ENCODE results near the gene PCDH9. TPM values are rescaled to one million over a fixed set of nuclear protein-coding genes. Genes with fewer than 3 reads are reported as not detected.

Gene PCDH9
- total and polyA plus RNA-seq, 2 of the 4 experiments (the other 2 are of a cell fraction): 2.2 to 10.2 TPM

GRCh38 chr13:66559093-66559492, 671.0 kb downstream of the PCDH9 start:
- Histone ChIP-seq H2BK20ac (ENCODE audit: low read depth, low read length) (no peak overlapping the region), H3K14ac (replicated peaks; ENCODE audit: low read depth, low read length) (no peak overlapping the region), H2BK15ac (ENCODE audit: low read depth, low read length) (no peak overlapping the region), H3K18ac (ENCODE audit: low read depth, low read length) (no peak overlapping the region), H3K23ac (ENCODE audit: low read depth, low read length) (no peak overlapping the region), H3K27ac (ENCODE audit: insufficient read depth, low read length) (no peak overlapping the region), H2BK120ac (ENCODE audit: low read depth, low read length) (no peak overlapping the region), H3K9me1 (ENCODE audit: insufficient read depth, low read length) (0 out of 2 replicates have a peak, but pooled peaks cover 4% of the 10 kb centered on the region), H2AK5ac (ENCODE audit: low read depth, low read length) (no peak overlapping the region), H4K91ac (ENCODE audit: insufficient read depth, low read depth, low read length) (no peak overlapping the region), H4K5ac (ENCODE audit: low read depth, low read length) (no peak overlapping the region), H2AFZ (replicated peaks; ENCODE audit: low read length, poor library complexity) (no peak overlapping the region), H2BK5ac (ENCODE audit: low read depth, low read length, poor library complexity, severe bottlenecking) (no peak overlapping the region), H4K8ac (ENCODE audit: low read depth in 2 of 2, low read length in 2 of 2) (0 out of 4 replicates have a peak overlapping the region, but pooled peaks of 1 of the 2 experiments have one; percentile 2), H3K4me2 (ENCODE audit: low read depth, low read length) (peak overlapping the region; percentile 13; the same call in 1 of the 2 replicates), H3K27me3 (ENCODE audit: control insufficient read depth, insufficient read depth, low read length) (no peaks in the 10 kb centered on the region), H3K36me3 (ENCODE audit: control insufficient read depth, insufficient read depth, low read length) (no peaks in the 10 kb centered on the region), H3K4ac (ENCODE audit: low read depth, low read length) (no peak overlapping the region), H3K9me3 (ENCODE audit: control insufficient read depth, insufficient read depth, low read length) (no peaks in the 10 kb centered on the region), H3K9ac (ENCODE audit: low read depth, low read length) (no peak overlapping the region), H3K4me3 (ENCODE audit: insufficient read depth, low read depth, low read length) (no peak overlapping the region), H3K4me1 (ENCODE audit: control insufficient read depth, insufficient read depth, low read length) (no peaks in the 10 kb centered on the region), H2AK9ac (replicated peaks; ENCODE audit: low read depth, low read length, poor library complexity) (no peak overlapping the region), H4K20me1 (ENCODE audit: insufficient read depth, low read length) (no peaks in the 10 kb centered on the region), H3K56ac (ENCODE audit: extremely low read depth, insufficient read depth, low read length) (no peak overlapping the region), H3K79me1 (ENCODE audit: low read depth in 1 of 2, low read length in 2 of 2) (no peaks in the 10 kb centered on the region)
- TF ChIP-seq FOS (IDR thresholded peaks at IDR 0.05; ENCODE audit: low read depth, low read length) (no peak), SMC3 (IDR thresholded peaks at IDR 0.05; ENCODE audit: low read depth, low read length) (no peak)
- TF ChIP-seq, protein P1, sequence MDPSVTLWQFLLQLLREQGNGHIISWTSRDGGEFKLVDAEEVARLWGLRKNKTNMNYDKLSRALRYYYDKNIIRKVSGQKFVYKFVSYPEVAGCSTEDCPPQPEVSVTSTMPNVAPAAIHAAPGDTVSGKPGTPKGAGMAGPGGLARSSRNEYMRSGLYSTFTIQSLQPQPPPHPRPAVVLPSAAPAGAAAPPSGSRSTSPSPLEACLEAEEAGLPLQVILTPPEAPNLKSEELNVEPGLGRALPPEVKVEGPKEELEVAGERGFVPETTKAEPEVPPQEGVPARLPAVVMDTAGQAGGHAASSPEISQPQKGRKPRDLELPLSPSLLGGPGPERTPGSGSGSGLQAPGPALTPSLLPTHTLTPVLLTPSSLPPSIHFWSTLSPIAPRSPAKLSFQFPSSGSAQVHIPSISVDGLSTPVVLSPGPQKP (IDR thresholded peaks at IDR 0.05; ENCODE audit: borderline replicate concordance, low read depth, low read length): no peak
- ChIA-PET CTCF (interaction anchor here (0.6 kb wide), 1 partner anchor 990 kb away, joined by 3 read pairs; no protein-coding TSS in a partner anchor), POLR2A (ENCODE audit: unreplicated experiment) (no interaction called here)
- ATAC-seq (ENCODE audit: low read depth) (peak; percentile 60), DNase-seq (peak; percentile 72)
- dilution Hi-C loops (cut with HindIII; ENCODE audit: low sequenced_read_pairs, unreplicated experiment) (no loop called here), in situ Hi-C loops (cut with MboI; ENCODE audit: low sequenced_read_pairs) (no loop called here), intact Hi-C loops (cut with micrococcal nuclease) (no loop called here)
- no TSS peak for BruUV-seq (replicated peaks)

Measured in IMR-90 (cell line).